H1 (cell line): ENCODE measurements around the gene GPHA2. TPM values are rescaled to one million over a fixed set of nuclear protein-coding genes. Genes with fewer than 3 reads are reported as not detected.

Experiments
- CTCF ChIA-PET: fragments of 300-600 bp; sonication (Branson Sonifier 250); formaldehyde crosslinking; loops from one replicate; lab custom pipeline; 2021; ENCODE audit not compliant: partially characterized antibody; lab: Charles Lee
- POLR2A ChIA-PET: fragments of 300-600 bp; sonication (Branson Sonifier 250); formaldehyde crosslinking; loops from one replicate; lab custom pipeline; 2021; ENCODE audit warnings: inconsistent platforms; ENCODE audit not compliant: partially characterized antibody; lab: Charles Lee
- DNase-seq, 2 experiments: peaks; one replicate each; pipeline versions ENCODE4 v3.0.0 to v3.0.0-alpha.2; 2010 to 2022; ENCODE audit warnings: low spot score in 2 of 2, low read depth in 1 of 2, mixed read lengths in 1 of 2
- FAIRE-seq: peaks from 2 replicates; lab custom pipeline; 2011; peaks lifted over from hg19 to GRCh38; lab: Jason Lieb, UNC
- H2AFZ ChIP-seq: 2 replicates; pipeline ENCODE4 v1.8.1; 2012; ENCODE audit warnings: low read length, inconsistent platforms
- H2AK5ac ChIP-seq: 2 replicates; pipeline ENCODE4 v1.6.1; 2013; ENCODE audit warnings: low read depth, low read length
- H2BK120ac ChIP-seq: replicated peaks from 2 replicates; pipeline ENCODE3; 2013; ENCODE audit warnings: low read depth, low read length, inconsistent platforms
- H2BK12ac ChIP-seq: 2 replicates; pipeline ENCODE4 v1.6.1; 2013; ENCODE audit warnings: low read depth, low read length
- H2BK15ac ChIP-seq: 2 replicates; pipeline ENCODE4 v1.6.1; 2013; ENCODE audit warnings: low read length
- H2BK20ac ChIP-seq: 2 replicates; pipeline ENCODE4 v1.6.1; 2013; ENCODE audit warnings: low read length
- H2BK5ac ChIP-seq: 2 replicates; pipeline ENCODE4 v1.6.1; 2013; ENCODE audit warnings: low read depth, low read length
- H3K14ac ChIP-seq: 2 replicates; pipeline ENCODE4 v1.6.1; 2013; ENCODE audit warnings: inconsistent platforms; ENCODE audit not compliant: insufficient read length
- H3K18ac ChIP-seq: 2 replicates; pipeline ENCODE4 v1.6.1; 2013; ENCODE audit warnings: low read length; ENCODE audit errors: extremely low read depth
- H3K23ac ChIP-seq: 2 replicates; pipeline ENCODE4 v1.6.1; 2013; ENCODE audit warnings: inconsistent platforms; ENCODE audit not compliant: insufficient read length
- H3K23me2 ChIP-seq: 2 replicates; pipeline ENCODE4 v1.6.1; 2013; ENCODE audit warnings: low read depth, low read length
- H3K27ac ChIP-seq: 2 replicates; pipeline ENCODE4 v1.6.1; 2011; ENCODE audit warnings: low read depth, low read length, inconsistent platforms
- H3K27me3 ChIP-seq, 4 experiments: replicated peaks in 1 of 4; 1 replicate in 1 of 4; 2 replicates in 3 of 4; pipeline versions ENCODE4 v1.6.1 to v1.8.1; 2011 to 2013; ENCODE audit warnings: low read length in 3 of 4, mild to moderate bottlenecking in 3 of 4, inconsistent platforms in 2 of 4, mixed read lengths in 2 of 4, moderate library complexity in 1 of 4; ENCODE audit not compliant: control insufficient read depth in 3 of 4, insufficient read depth in 3 of 4; ENCODE audit errors: extremely low read depth in 1 of 4
- H3K36me3 ChIP-seq, 4 experiments: 2 replicates each; pipeline versions ENCODE4 v1.6.1 to v1.8.1; 2011 to 2013; ENCODE audit warnings: mild to moderate bottlenecking in 4 of 4, low read length in 3 of 4, moderate library complexity in 2 of 4, control low read depth in 1 of 4, inconsistent platforms in 1 of 4; ENCODE audit not compliant: insufficient read depth in 4 of 4, control insufficient read depth in 2 of 4
- H3K4ac ChIP-seq: replicated peaks from 2 replicates; pipeline ENCODE3; 2013; ENCODE audit warnings: low read length, low read depth, mixed read lengths, inconsistent platforms; ENCODE audit not compliant: insufficient read length
- H3K4me1 ChIP-seq, 4 experiments: replicated peaks in 1 of 4; 1 replicate in 1 of 4; 2 replicates in 3 of 4; pipeline versions ENCODE4 v1.6.1 to v1.8.1; 2011 to 2013; ENCODE audit warnings: low read length in 3 of 4, inconsistent platforms in 2 of 4, mixed read lengths in 1 of 4; ENCODE audit not compliant: insufficient read depth in 4 of 4, control insufficient read depth in 3 of 4
- H3K4me2 ChIP-seq, 2 experiments: 2 replicates each; pipeline versions ENCODE4 v1.6.1 to v1.8.1; 2011 to 2013; ENCODE audit warnings: low read depth in 2 of 2, low read length in 2 of 2, control low read depth in 1 of 2, inconsistent platforms in 1 of 2, mild to moderate bottlenecking in 1 of 2; ENCODE audit not compliant: insufficient read depth in 1 of 2
- H3K4me3 ChIP-seq, 4 experiments: fragments of 200-600, 300-600 bp in 1 of 4; sonication (generic), shearing (Covaris generic), sonication (Bioruptor Twin) in 1 of 4; 2 replicates each; pipeline versions ENCODE4 v1.5.1 to v1.8.1; 2011 to 2016; ENCODE audit warnings: low read length in 4 of 4, low read depth in 3 of 4, control low read depth in 2 of 4, inconsistent platforms in 2 of 4, mild to moderate bottlenecking in 2 of 4, mixed read lengths in 1 of 4, moderate library complexity in 1 of 4; ENCODE audit not compliant: insufficient read depth in 2 of 4; ENCODE audit errors: extremely low read depth in 1 of 4
- H3K56ac ChIP-seq: replicated peaks from 2 replicates; pipeline ENCODE3; 2013; ENCODE audit warnings: low read depth, mild to moderate bottlenecking, mixed read lengths, low read length, inconsistent platforms; ENCODE audit not compliant: insufficient read length
- H3K79me1 ChIP-seq: 2 replicates; pipeline ENCODE4 v1.6.1; 2013; ENCODE audit warnings: low read depth, low read length, control low read depth
- H3K79me2 ChIP-seq, 2 experiments: 2 replicates each; pipeline versions ENCODE4 v1.6.1 to v1.8.1; 2012 to 2013; ENCODE audit warnings: low read length in 2 of 2, mild to moderate bottlenecking in 2 of 2, inconsistent platforms in 1 of 2; ENCODE audit not compliant: insufficient read depth in 2 of 2, control insufficient read depth in 1 of 2
- H3K9ac ChIP-seq, 4 experiments: replicated peaks in 1 of 4; 1 replicate in 1 of 4; 2 replicates in 3 of 4; pipeline versions ENCODE4 v1.6.1 to v1.8.1; 2011 to 2013; ENCODE audit warnings: low read depth in 3 of 4, low read length in 3 of 4, control low read depth in 2 of 4, mild to moderate bottlenecking in 2 of 4, moderate library complexity in 2 of 4, inconsistent platforms in 1 of 4; ENCODE audit errors: extremely low read depth in 1 of 4
- H3K9me3 ChIP-seq, 2 experiments: 2 replicates each; pipeline versions ENCODE4 v1.6.1 to v1.8.1; 2012 to 2013; ENCODE audit warnings: mild to moderate bottlenecking in 2 of 2, moderate library complexity in 2 of 2, control low read depth in 1 of 2, inconsistent platforms in 1 of 2, low read depth in 1 of 2, low read length in 1 of 2, mixed read lengths in 1 of 2; ENCODE audit not compliant: insufficient read depth in 2 of 2
- H4K20me1 ChIP-seq, 2 experiments: replicated peaks in 1 of 2; 2 replicates each; pipeline versions ENCODE3 to v1.8.1; 2011 to 2013; ENCODE audit warnings: inconsistent platforms in 2 of 2, low read length in 2 of 2, mild to moderate bottlenecking in 1 of 2; ENCODE audit not compliant: insufficient read depth in 2 of 2, control insufficient read depth in 1 of 2
- H4K5ac ChIP-seq: 2 replicates; pipeline ENCODE4 v1.6.1; 2013; ENCODE audit warnings: low read length, low read depth, mixed read lengths, inconsistent platforms; ENCODE audit not compliant: insufficient read length
- H4K8ac ChIP-seq: 2 replicates; pipeline ENCODE4 v1.8.0; 2013; ENCODE audit warnings: mild to moderate bottlenecking, moderate library complexity, low read length, inconsistent platforms; ENCODE audit not compliant: insufficient read depth; ENCODE audit errors: extremely low read depth
- H4K91ac ChIP-seq: replicated peaks from 2 replicates; pipeline ENCODE3; 2013; ENCODE audit warnings: low read length, mixed read lengths, inconsistent platforms; ENCODE audit not compliant: insufficient read length
- EZH2 ChIP-seq: fragments of 200-600 bp; sonication (generic); IDR thresholded peaks from 2 replicates; pipeline ENCODE4 v1.7.1; 2012; ENCODE audit warnings: low read depth, mild to moderate bottlenecking, moderate library complexity, low read length, inconsistent platforms; ENCODE audit not compliant: severe bottlenecking
- HDAC2 ChIP-seq, 2 experiments: fragments of 300-600 bp in 1 of 2; sonication (generic) in 1 of 2; IDR thresholded peaks; 2 replicates each; pipeline ENCODE4 v1.6.1; 2011 to 2012; ENCODE audit warnings: low read depth in 2 of 2, low read length in 2 of 2, mild to moderate bottlenecking in 2 of 2, moderate library complexity in 2 of 2, borderline replicate concordance in 1 of 2, inconsistent platforms in 1 of 2
- MAFK ChIP-seq: IDR thresholded peaks from 2 replicates; pipeline ENCODE4 v1.6.1; 2012; ENCODE audit warnings: low read depth, mild to moderate bottlenecking, improper control_type of control experiment, low read length
- MAX ChIP-seq: IDR thresholded peaks from 2 replicates; pipeline ENCODE4 v1.6.1; 2012; ENCODE audit warnings: inconsistent platforms
- PHF8 ChIP-seq: fragments of 200-600 bp; sonication (generic); conservative IDR thresholded peaks from 2 replicates; pipeline ENCODE4 v1.7.1; 2012; ENCODE audit warnings: low read depth, mild to moderate bottlenecking, inconsistent platforms, low read length, moderate library complexity
- SIN3A ChIP-seq, 2 experiments: IDR thresholded peaks in 1 of 2; conservative IDR thresholded peaks in 1 of 2; 2 replicates each; pipeline ENCODE4 v1.6.1; 2011 to 2012; ENCODE audit warnings: low read length in 2 of 2, improper control_type of control experiment in 1 of 2, low read depth in 1 of 2, mild to moderate bottlenecking in 1 of 2
- SIX5 ChIP-seq: IDR thresholded peaks from 2 replicates; pipeline ENCODE4 v1.6.1; 2011; ENCODE audit warnings: mild to moderate bottlenecking, low read depth, low read length
- SRF ChIP-seq: IDR thresholded peaks from 2 replicates; pipeline ENCODE4 v1.6.1; 2011; ENCODE audit warnings: mild to moderate bottlenecking, low read depth, low read length, moderate library complexity
- WGBS, 2 experiments: shearing (Covaris generic) in 1 of 2; methylation state at CpG; one replicate each; pipeline versions ENCODE4 v1.1.6 to v1.1.7; 2013 to 2015; ENCODE audit warnings: low lambda C conversion rate in 2 of 2, mixed read lengths in 2 of 2, inconsistent platforms in 1 of 2, low coverage in 1 of 2, missing lambda C conversion rate in 1 of 2; ENCODE audit not compliant: insufficient replicate concordance in 2 of 2, insufficient coverage in 1 of 2, insufficient read length in 1 of 2; ENCODE audit errors: extremely low coverage in 1 of 2, missing lambda C conversion rate in 1 of 2; 5-methylcytosine and 5-hydroxymethylcytosine counted together
- polyA plus RNA-seq, 7 experiments: library from polyadenylated mRNA; depleted of rRNA in 3 of 7; stranded (reverse) in 5 of 7; unstranded in 2 of 7; fragments of >200 nt in 5 of 7; fragments of 200-250 nt in 2 of 7; gene quantifications; 1 replicate in 5 of 7; 2 replicates in 1 of 7; 4 replicates in 1 of 7; pipeline versions ENCODE4 v1.2.1 to v1.2.3, GENCODE V29; 2011 to 2013; ENCODE audit warnings: missing spikeins in 2 of 7, mixed read lengths in 2 of 7
- total RNA-seq: library from RNA; stranded (reverse); fragmentation: NEBNext Ultra II Directional; extraction: Animal tissue kit (Norgen Biotek cat#: 25700); gene quantifications from 2 replicates; pipeline ENCODE4 v1.2.1, GENCODE V29; 2021

The GPHA2 gene
- total and polyA plus RNA-seq, 2 of the 8 experiments (the other 6 are each of a cell fraction or from before 2014, with no cell fraction given) = 0.97 to 4.4 TPM

GRCh38 chr11:64892411-64892831, 43.3 kb downstream of the GPHA2 start:
- Histone ChIP-seq H3K36me3 (peaks cover 0 to 6% (median 0%) of the 10 kb centered on the region in 4 experiments; a peak in 2 of 8 replicates), H3K27ac (no peak overlapping the region), H3K27me3 (no peaks in the 10 kb centered on the region), H2BK20ac (no peak overlapping the region), H4K20me1 (peaks cover 0 to 2% of the 10 kb centered on the region in 2 experiments), H3K4ac (no peak overlapping the region), H3K56ac (no peak overlapping the region), H2BK120ac (no peak overlapping the region), H2BK15ac (no peak overlapping the region), H3K4me1 (peaks cover 0 to 14% (median 7%) of the 10 kb centered on the region in 4 experiments; a peak in 6 of 7 replicates), H3K4me2 (no peak overlapping the region), H4K8ac (no peak overlapping the region), H3K4me3 (no peak overlapping the region), H3K14ac (no peak overlapping the region), H3K9me3 (no peaks in the 10 kb centered on the region), H3K18ac (no peak overlapping the region), H3K79me2 (no peaks in the 10 kb centered on the region), H3K79me1 (no peaks in the 10 kb centered on the region), H2AFZ (no peak overlapping the region), H4K91ac (no peak overlapping the region), H3K9ac (no peak overlapping the region), H2BK5ac (no peak overlapping the region), H3K23me2 (no peaks in the 10 kb centered on the region), H4K5ac (no peak overlapping the region), H2AK5ac (no peak overlapping the region), H2BK12ac (no peak overlapping the region), H3K23ac (no peak overlapping the region)
- ChIA-PET CTCF (interaction anchor here (0.6 to 32.2 kb wide), 10 partner anchors 11 to 1075 kb away, joined by 3 to 1058 read pairs (median 4); partner anchors contain the start of genes ATG2A, BATF2, CDC42BPG and EHD1), POLR2A (interaction anchor here (0.7 to 24.6 kb wide), 6 partner anchors 12 to 114 kb away, joined by 3 to 408 read pairs (median 4); partner anchors contain the start of gene SF1)
- FAIRE-seq (no peak), DNase-seq (no peak)
- WGBS, 2 experiments = 88% methylated on average over 11 of the region's 11 CpGs; no CpG with 5 or more reads in 1 of the 2 experiments
- TF ChIP-seq SRF (no peak), MAFK (no peak), SIN3A (conservative IDR thresholded peaks at IDR 0.05 in 1 of 2, IDR thresholded peaks at IDR 0.05 in 1 of 2; ENCODE audit: low read depth in 1 of 2, low read length in 2 of 2) (no peak), MAX (no peak), PHF8 (no peak), HDAC2 (IDR thresholded peaks at IDR 0.05; ENCODE audit: borderline replicate concordance in 1 of 2, low read depth in 2 of 2, low read length in 2 of 2) (no peak), SIX5 (no peak), EZH2 (no peak)
